ENCODE data around the gene FER.

Gene FER

GRCh38 chr5:109060378-109061025 lies 312.8 kb downstream of the FER start:
- Mint-ChIP-seq H3K4me3 (no peak overlapping the region), H3K4me1 (no peaks in the 10 kb centered on the region), H3K27me3 (no peaks in the 10 kb centered on the region), H3K9me3 (no peaks in the 10 kb centered on the region), H3K27ac (no peak overlapping the region), H3K36me3 (no peaks in the 10 kb centered on the region)
- no peak for DNase-seq
- CTCF ChIA-PET: no interaction called here

GRCh38 chr5:109062664-109063063 lies 315.0 kb downstream of the FER start:
- Mint-ChIP-seq H3K9me3 (no peaks in the 10 kb centered on the region), H3K36me3 (no peaks in the 10 kb centered on the region), H3K27me3 (no peaks in the 10 kb centered on the region), H3K4me3 (no peak overlapping the region), H3K27ac (no peak overlapping the region), H3K4me1 (no peaks in the 10 kb centered on the region)
- no peak for DNase-seq
- CTCF ChIA-PET: no interaction called here

GRCh38 chr5:109063223-109063622 lies 315.5 kb downstream of the FER start:
- Mint-ChIP-seq H3K4me3 (no peak overlapping the region), H3K27me3 (no peaks in the 10 kb centered on the region), H3K36me3 (no peaks in the 10 kb centered on the region), H3K9me3 (no peaks in the 10 kb centered on the region), H3K27ac (no peak overlapping the region), H3K4me1 (no peaks in the 10 kb centered on the region)
- CTCF ChIA-PET: interaction anchor here (0.6 kb wide), 1 partner anchor 130 kb away, joined by 3 read pairs; no protein-coding TSS in a partner anchor
- DNase-seq: no peak

- no peaks in the 10 kb centered on the region for H3K9me3 Mint-ChIP-seq
- no peak for DNase-seq
- CTCF ChIA-PET: no interaction called here
- no peaks in the 10 kb centered on the region for H3K4me1 Mint-ChIP-seq
- H3K36me3 Mint-ChIP-seq: no peaks in the 10 kb centered on the region
- no peak overlapping the region for H3K27ac Mint-ChIP-seq
- no peak overlapping the region for H3K4me3 Mint-ChIP-seq
- no peaks in the 10 kb centered on the region for H3K27me3 Mint-ChIP-seq
Measured at GRCh38 chr5:109076741-109077140, 329.0 kb downstream of the FER start.

GRCh38 chr5:109078448-109078847 lies 330.8 kb downstream of the FER start:
- Mint-ChIP-seq H3K4me3 (no peak overlapping the region), H3K4me1 (no peaks in the 10 kb centered on the region), H3K9me3 (no peaks in the 10 kb centered on the region), H3K27me3 (no peaks in the 10 kb centered on the region), H3K36me3 (no peaks in the 10 kb centered on the region), H3K27ac (no peak overlapping the region)
- no peak for DNase-seq
- CTCF ChIA-PET: no interaction called here

GRCh38 chr5:109080481-109080880 lies 332.8 kb downstream of the FER start:
- H3K27ac Mint-ChIP-seq: no peak overlapping the region
- H3K9me3 Mint-ChIP-seq: no peaks in the 10 kb centered on the region
- CTCF ChIA-PET: no interaction called here
- no peak overlapping the region for H3K4me3 Mint-ChIP-seq
- no peak for DNase-seq
- H3K27me3 Mint-ChIP-seq: no peaks in the 10 kb centered on the region
- H3K4me1 Mint-ChIP-seq: no peaks in the 10 kb centered on the region
- no peaks in the 10 kb centered on the region for H3K36me3 Mint-ChIP-seq

- DNase-seq: no peak
- Mint-ChIP-seq H3K4me3 (no peak overlapping the region), H3K4me1 (no peaks in the 10 kb centered on the region), H3K27me3 (no peaks in the 10 kb centered on the region), H3K9me3 (no peaks in the 10 kb centered on the region), H3K36me3 (no peaks in the 10 kb centered on the region), H3K27ac (no peak overlapping the region)
- CTCF ChIA-PET: no interaction called here
Measured at GRCh38 chr5:109080896-109081295, 333.2 kb downstream of the FER start.

- Mint-ChIP-seq H3K9me3 (no peaks in the 10 kb centered on the region), H3K4me3 (no peak overlapping the region), H3K27ac (no peak overlapping the region), H3K4me1 (no peaks in the 10 kb centered on the region), H3K36me3 (no peaks in the 10 kb centered on the region), H3K27me3 (no peaks in the 10 kb centered on the region)
- DNase-seq: no peak
- CTCF ChIA-PET: no interaction called here
Measured at GRCh38 chr5:109083937-109084336, 336.2 kb downstream of the FER start.

GRCh38 chr5:109089191-109089590 lies 341.5 kb downstream of the FER start:
- Mint-ChIP-seq H3K9me3 (no peaks in the 10 kb centered on the region), H3K36me3 (no peaks in the 10 kb centered on the region), H3K27ac (no peak overlapping the region)

GRCh38 chr5:109099081-109099480 lies 351.4 kb downstream of the FER start:
- no peaks in the 10 kb centered on the region for H3K36me3 Mint-ChIP-seq
- CTCF ChIA-PET: interaction anchor here (1.0 kb wide), 1 partner anchor 10 kb away, joined by 3 read pairs; no protein-coding TSS in a partner anchor

More at GRCh38 chr5:109089191-109089590, 341.5 kb downstream of the FER start:
- no peak for DNase-seq
- no peak overlapping the region for H3K4me3 Mint-ChIP-seq
- H3K27me3 Mint-ChIP-seq: no peaks in the 10 kb centered on the region
- CTCF ChIA-PET: no interaction called here
- no peaks in the 10 kb centered on the region for H3K4me1 Mint-ChIP-seq

GRCh38 chr5:109100971-109101370 lies 353.3 kb downstream of the FER start:
- Mint-ChIP-seq H3K4me1 (no peaks in the 10 kb centered on the region), H3K36me3 (no peaks in the 10 kb centered on the region), H3K9me3 (no peaks in the 10 kb centered on the region), H3K4me3 (no peak overlapping the region), H3K27me3 (no peaks in the 10 kb centered on the region), H3K27ac (no peak overlapping the region)
- CTCF ChIA-PET: no interaction called here
- DNase-seq: no peak

More at GRCh38 chr5:109099081-109099480, 351.4 kb downstream of the FER start:
- H3K4me1 Mint-ChIP-seq: no peaks in the 10 kb centered on the region
- H3K9me3 Mint-ChIP-seq: no peaks in the 10 kb centered on the region
- no peak overlapping the region for H3K27ac Mint-ChIP-seq
- no peak overlapping the region for H3K4me3 Mint-ChIP-seq
- H3K27me3 Mint-ChIP-seq: no peaks in the 10 kb centered on the region
- no peak for DNase-seq

GRCh38 chr5:109102096-109102690 lies 354.5 kb downstream of the FER start:
- no peak overlapping the region for H3K4me3 Mint-ChIP-seq
- H3K27ac Mint-ChIP-seq: no peak overlapping the region
- no peaks in the 10 kb centered on the region for H3K9me3 Mint-ChIP-seq
- DNase-seq: no peak
- H3K27me3 Mint-ChIP-seq: no peaks in the 10 kb centered on the region
- CTCF ChIA-PET: no interaction called here
- H3K4me1 Mint-ChIP-seq: no peaks in the 10 kb centered on the region
- H3K36me3 Mint-ChIP-seq: no peaks in the 10 kb centered on the region

GRCh38 chr5:109105631-109106267 lies 358.1 kb downstream of the FER start:
- DNase-seq: no peak
- Mint-ChIP-seq H3K4me3 (no peak overlapping the region), H3K9me3 (no peaks in the 10 kb centered on the region), H3K27ac (no peak overlapping the region), H3K36me3 (no peaks in the 10 kb centered on the region), H3K4me1 (no peaks in the 10 kb centered on the region), H3K27me3 (no peaks in the 10 kb centered on the region)
- CTCF ChIA-PET: no interaction called here

- no peaks in the 10 kb centered on the region for H3K9me3 Mint-ChIP-seq
- DNase-seq: no peak
- H3K27me3 Mint-ChIP-seq: no peaks in the 10 kb centered on the region
- no peak overlapping the region for H3K27ac Mint-ChIP-seq
- no peak overlapping the region for H3K4me3 Mint-ChIP-seq
- CTCF ChIA-PET: no interaction called here
- no peaks in the 10 kb centered on the region for H3K36me3 Mint-ChIP-seq
- H3K4me1 Mint-ChIP-seq: no peaks in the 10 kb centered on the region
Measured at GRCh38 chr5:109111680-109112079, 364.0 kb downstream of the FER start.

- H3K4me1 Mint-ChIP-seq: no peaks in the 10 kb centered on the region
- no peaks in the 10 kb centered on the region for H3K36me3 Mint-ChIP-seq
- no peak overlapping the region for H3K27ac Mint-ChIP-seq
- H3K9me3 Mint-ChIP-seq: no peaks in the 10 kb centered on the region
- CTCF ChIA-PET: no interaction called here
- H3K4me3 Mint-ChIP-seq: no peak overlapping the region
- DNase-seq: no peak
- H3K27me3 Mint-ChIP-seq: no peaks in the 10 kb centered on the region
Measured at GRCh38 chr5:109113608-109114007, 365.9 kb downstream of the FER start.

All from activated naive CD4-positive, alpha-beta T cell treated with anti-CD3 and anti-CD28 coated beads, Interleukin-2, amount 10 ng/mL, durations not matched to agents 7 days and 5 days (primary cell).